Endothelial cell of umbilical vein (primary cell): ENCODE measurements around the gene SLC44A4. TPM values are rescaled to one million over a fixed set of nuclear protein-coding genes. Genes with fewer than 3 reads are reported as not detected.

ENCODE experiments used
- BruUV-seq: library from RNA; stranded (reverse); fragments of 400-500 nt; replicated peaks from 2 replicates; lab custom pipeline; 2021; lab: Mats Ljungman, UMichigan
- CTCF ChIA-PET: fragments of 300-600, 350-600 bp; sonication (Branson Sonifier 250); formaldehyde crosslinking; loops from one replicate; lab custom pipeline; 2021; ENCODE audit warnings: antibody characterized with exemption, inconsistent platforms; lab: Charles Lee
- POLR2A ChIA-PET: fragments of 300-600, 350-600 bp; sonication (Branson Sonifier 250); formaldehyde crosslinking; loops from one replicate; lab custom pipeline; 2021; ENCODE audit warnings: antibody characterized with exemption, inconsistent platforms; lab: Charles Lee
- DNase-seq: peaks from one replicate; pipeline ENCODE4 v3.0.0-alpha.2; 2011; ENCODE audit warnings: low read depth, low spot score
- FAIRE-seq: peaks from 2 replicates; lab custom pipeline; 2011; peaks lifted over from hg19 to GRCh38; lab: Jason Lieb, UNC
- H2AFZ ChIP-seq: 2 replicates; pipeline ENCODE4 v1.6.0; 2012; ENCODE audit warnings: low read depth, low read length, control low read depth, inconsistent platforms
- H3K27ac ChIP-seq: 2 replicates; pipeline ENCODE4 v1.5.1; 2011; ENCODE audit warnings: low read depth, mild to moderate bottlenecking, control low read depth, low read length, moderate library complexity; ENCODE audit not compliant: insufficient read depth
- H3K27me3 ChIP-seq, 2 experiments: 2 replicates each; pipeline versions ENCODE4 v1.6.0 to v1.6.1; 2011; ENCODE audit warnings: low read length in 2 of 2, mixed read lengths in 1 of 2; ENCODE audit not compliant: control insufficient read depth in 2 of 2, insufficient read depth in 2 of 2
- H3K36me3 ChIP-seq, 2 experiments: 2 replicates in 1 of 2; 3 replicates in 1 of 2; pipeline ENCODE4 v1.5.1; 2011; ENCODE audit warnings: low read length in 2 of 2, mild to moderate bottlenecking in 1 of 2, moderate library complexity in 1 of 2; ENCODE audit not compliant: control insufficient read depth in 2 of 2, insufficient read depth in 2 of 2; ENCODE audit errors: extremely low read depth in 1 of 2
- H3K4me1 ChIP-seq: 3 replicates; pipeline ENCODE4 v1.5.1; 2011; ENCODE audit warnings: mild to moderate bottlenecking, low read length; ENCODE audit not compliant: control insufficient read depth, insufficient read depth; ENCODE audit errors: extremely low read depth
- H3K4me2 ChIP-seq: 2 replicates; pipeline ENCODE4 v1.6.1; 2011; ENCODE audit warnings: low read length, control low read depth, mixed read lengths; ENCODE audit not compliant: insufficient read depth
- H3K4me3 ChIP-seq, 3 experiments: fragments of 200-600 bp in 1 of 3; sonication (generic), shearing (Covaris generic) in 1 of 3; replicated peaks in 1 of 3; 2 replicates each; pipeline ENCODE4 v1.5.1; 2011 to 2016; ENCODE audit warnings: control low read depth in 3 of 3, low read length in 3 of 3, mild to moderate bottlenecking in 2 of 3, inconsistent platforms in 1 of 3, low read depth in 1 of 3, moderate library complexity in 1 of 3; ENCODE audit not compliant: insufficient read depth in 1 of 3
- H3K79me2 ChIP-seq: 2 replicates; pipeline ENCODE4 v1.6.0; 2012; ENCODE audit warnings: low read length, inconsistent platforms; ENCODE audit not compliant: control insufficient read depth, insufficient read depth
- H3K9ac ChIP-seq: replicated peaks from 2 replicates; pipeline ENCODE3; 2011; ENCODE audit warnings: low read length, control low read depth; ENCODE audit not compliant: insufficient read depth; ENCODE audit errors: extremely low read depth
- H3K9me1 ChIP-seq: replicated peaks from 3 replicates; pipeline ENCODE4 v1.6.0; 2011; ENCODE audit warnings: mild to moderate bottlenecking, low read length; ENCODE audit not compliant: control insufficient read depth, insufficient read depth; ENCODE audit errors: extremely low read depth
- H3K9me3 ChIP-seq: replicated peaks from 2 replicates; pipeline ENCODE4 v1.5.1; 2012; ENCODE audit warnings: low read length, inconsistent platforms; ENCODE audit not compliant: control insufficient read depth, insufficient read depth
- H4K20me1 ChIP-seq: replicated peaks from 2 replicates; pipeline ENCODE3; 2011; ENCODE audit warnings: mild to moderate bottlenecking, low read length; ENCODE audit not compliant: control insufficient read depth, insufficient read depth; ENCODE audit errors: extremely low read depth
- EZH2 ChIP-seq: IDR thresholded peaks from 2 replicates; pipeline ENCODE4 v1.6.1; 2012; ENCODE audit warnings: borderline replicate concordance, low read depth, mild to moderate bottlenecking, moderate library complexity, low read length, inconsistent platforms; ENCODE audit not compliant: severe bottlenecking
- FOS ChIP-seq: IDR thresholded peaks from 2 replicates; pipeline ENCODE4 v1.6.1; 2011; ENCODE audit warnings: mild to moderate bottlenecking, low read length, moderate library complexity, borderline replicate concordance; ENCODE audit not compliant: insufficient read depth
- GATA2 ChIP-seq: IDR thresholded peaks from 2 replicates; pipeline ENCODE4 v1.7.0; 2011; ENCODE audit warnings: low read depth, mild to moderate bottlenecking, moderate library complexity, mixed read lengths, low read length; ENCODE audit not compliant: insufficient read length, insufficient read depth
- JUN ChIP-seq: IDR thresholded peaks from 2 replicates; pipeline ENCODE4 v1.6.1; 2011; ENCODE audit warnings: borderline replicate concordance, low read depth; ENCODE audit not compliant: insufficient read length, insufficient read depth
- MAX ChIP-seq: IDR thresholded peaks from 2 replicates; pipeline ENCODE4 v1.6.1; 2011; ENCODE audit not compliant: insufficient read depth, insufficient read length
- MYC ChIP-seq: IDR thresholded peaks from one replicate; pipeline ENCODE4 v1.6.1; 2011; ENCODE audit warnings: mild to moderate bottlenecking, low read depth, low read length
- POLR2A ChIP-seq: IDR thresholded peaks from 2 replicates; pipeline ENCODE4 v1.6.1; 2012; ENCODE audit warnings: low read depth, mild to moderate bottlenecking, control low read depth, low read length
- POLR2AphosphoS5 ChIP-seq: IDR thresholded peaks from 2 replicates; pipeline ENCODE4 v1.6.1; 2012; ENCODE audit warnings: low read depth, mild to moderate bottlenecking, control low read depth, low read length, moderate library complexity; ENCODE audit not compliant: insufficient read depth
- dilution Hi-C: fragments of 300-500 bp; cut with MboI; formaldehyde crosslinking; loops from one replicate; pipeline ENCODE4 v1.15.0; 2019; ENCODE audit warnings: low sequenced_read_pairs; ENCODE audit not compliant: extremely low pct_ligation_motif_present
- intact Hi-C: fragments of 100-400 bp; cut with micrococcal nuclease; formaldehyde crosslinking; loops from one replicate; pipeline ENCODE4 v1.10.0; 2022
- polyA plus RNA-seq, 4 experiments: library from polyadenylated mRNA; depleted of rRNA in 3 of 4; stranded (reverse) in 3 of 4; unstranded in 1 of 4; fragments of >200 nt; gene quantifications; 2 replicates each; pipeline versions ENCODE4 v1.2.1 to v1.2.3, GENCODE V29; 2011 to 2012; ENCODE audit warnings: missing spikeins in 1 of 4
- total RNA-seq: library from RNA; stranded (reverse); gene quantifications from 2 replicates; pipeline ENCODE4 v1.2.3, GENCODE V29; 2021
- TF ChIP-seq, protein P1 (sequence below), 2 donors: IDR thresholded peaks; 1 replicate in 1 of 2; 2 replicates in 1 of 2; pipeline ENCODE4 v1.5.1; 2011; ENCODE audit warnings: low read length in 2 of 2, mild to moderate bottlenecking in 2 of 2, moderate library complexity in 2 of 2, control low read depth in 1 of 2, inconsistent platforms in 1 of 2, low read depth in 1 of 2; ENCODE audit not compliant: insufficient read depth in 1 of 2; ENCODE audit errors: extremely low read depth in 1 of 2

Gene SLC44A4
- total and polyA plus RNA-seq, 2 donors (not counting 3 experiments of a cell fraction or from before 2014, with no cell fraction given): 0.84 to 1.1 TPM

DNA sequence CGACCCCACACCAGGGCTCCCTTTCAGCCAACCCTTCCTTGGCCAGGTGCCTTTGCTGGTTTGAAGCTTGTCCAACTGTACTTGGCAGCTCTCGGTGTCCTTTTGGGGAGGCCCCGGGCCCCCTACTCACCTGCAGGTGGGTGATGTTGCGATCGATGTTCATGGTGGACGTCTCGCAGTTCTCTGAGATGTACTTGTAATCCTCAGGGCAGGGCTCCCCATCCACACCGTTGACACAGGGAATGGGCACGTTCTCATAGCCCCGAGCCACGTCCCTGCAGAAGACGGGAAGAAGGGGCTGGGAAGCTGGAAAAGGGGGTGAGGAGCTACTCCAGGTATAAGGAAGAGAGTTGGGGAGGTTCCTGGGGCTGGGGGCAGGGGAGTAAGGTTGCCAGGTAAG is 4.9 kb upstream of the SLC44A4 start:
- Histone ChIP-seq H3K9me1 (no peaks in the 10 kb centered on the region), H3K9ac (no peak overlapping the region), H3K4me1 (no peaks in the 10 kb centered on the region), H3K4me2 (no peak overlapping the region), H4K20me1 (no peaks in the 10 kb centered on the region), H2AFZ (no peak overlapping the region), H3K9me3 (no peaks in the 10 kb centered on the region), H3K36me3 (peaks cover 8 to 62% of the 10 kb centered on the region in 2 experiments), H3K27me3 (no peaks in the 10 kb centered on the region), H3K79me2 (no peaks in the 10 kb centered on the region), H3K4me3 (no peak overlapping the region), H3K27ac (no peak overlapping the region)
- BruUV-seq: no TSS peak
- intact Hi-C loops: no loop called here
- DNase-seq (no peak), FAIRE-seq (no peak)
- TF ChIP-seq EZH2 (no peak), MYC (no peak), GATA2 (no peak), POLR2AphosphoS5 (no peak), POLR2A (no peak), FOS (no peak), MAX (no peak), JUN (no peak)
- TF ChIP-seq, protein P1, sequence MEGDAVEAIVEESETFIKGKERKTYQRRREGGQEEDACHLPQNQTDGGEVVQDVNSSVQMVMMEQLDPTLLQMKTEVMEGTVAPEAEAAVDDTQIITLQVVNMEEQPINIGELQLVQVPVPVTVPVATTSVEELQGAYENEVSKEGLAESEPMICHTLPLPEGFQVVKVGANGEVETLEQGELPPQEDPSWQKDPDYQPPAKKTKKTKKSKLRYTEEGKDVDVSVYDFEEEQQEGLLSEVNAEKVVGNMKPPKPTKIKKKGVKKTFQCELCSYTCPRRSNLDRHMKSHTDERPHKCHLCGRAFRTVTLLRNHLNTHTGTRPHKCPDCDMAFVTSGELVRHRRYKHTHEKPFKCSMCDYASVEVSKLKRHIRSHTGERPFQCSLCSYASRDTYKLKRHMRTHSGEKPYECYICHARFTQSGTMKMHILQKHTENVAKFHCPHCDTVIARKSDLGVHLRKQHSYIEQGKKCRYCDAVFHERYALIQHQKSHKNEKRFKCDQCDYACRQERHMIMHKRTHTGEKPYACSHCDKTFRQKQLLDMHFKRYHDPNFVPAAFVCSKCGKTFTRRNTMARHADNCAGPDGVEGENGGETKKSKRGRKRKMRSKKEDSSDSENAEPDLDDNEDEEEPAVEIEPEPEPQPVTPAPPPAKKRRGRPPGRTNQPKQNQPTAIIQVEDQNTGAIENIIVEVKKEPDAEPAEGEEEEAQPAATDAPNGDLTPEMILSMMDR (IDR thresholded peaks at IDR 0.05; ENCODE audit: extremely low read depth in 1 of 2, insufficient read depth in 1 of 2, low read depth in 1 of 2, low read length in 2 of 2): no peak
- POLR2A ChIA-PET: interaction anchor here (1.0 kb wide), 1 partner anchor 14 kb away, joined by 3 read pairs; the partner anchor contains the start of gene EHMT2
- dilution Hi-C loops: no loop called here
- CTCF ChIA-PET: interaction anchor here (1.6 kb wide), 1 partner anchor 69 kb away, joined by 3 read pairs; no protein-coding TSS in a partner anchor
